ENCODE results near the gene C3orf20.

The C3orf20 gene

DNA sequence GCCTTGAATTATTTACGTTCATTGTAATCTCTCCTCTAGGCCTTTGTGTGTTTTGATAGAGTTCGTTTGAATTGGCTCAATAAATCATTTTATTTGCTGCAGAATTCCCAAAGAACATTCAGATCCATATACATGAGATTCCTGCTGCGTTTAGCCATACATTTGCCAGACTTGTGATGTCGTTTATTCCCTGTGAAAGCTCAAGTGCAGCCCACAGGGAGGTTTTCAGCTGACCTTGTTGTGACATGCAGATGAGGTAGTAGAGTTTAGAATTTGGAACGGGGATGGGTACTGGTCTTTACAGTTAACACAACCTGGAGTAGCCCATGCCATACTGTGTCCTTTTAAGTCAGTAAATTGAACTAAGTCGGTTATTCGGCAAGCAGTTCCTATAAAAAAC lies at the start of gene C3orf20:
Gene C3orf20, plus strand, starts transcription at position 301 of the 400 bp plus-strand sequence. CDS start 7,573 bp downstream, outside the sequence.
- no peak within 1 kb of the TSS for H3K4me3 ChIP-seq (ENCODE audit: low read depth, low read length)
- TF ChIP-seq POLR2A (IDR thresholded peaks at IDR 0.05; ENCODE audit: extremely low read depth, insufficient read length) (no peak), CTCF (IDR thresholded peaks at IDR 0.05; ENCODE audit: low read depth, low read length) (no peak), MYC (IDR thresholded peaks at IDR 0.05; ENCODE audit: low read depth, low read length) (no peak)
- TF ChIP-seq, protein P1, sequence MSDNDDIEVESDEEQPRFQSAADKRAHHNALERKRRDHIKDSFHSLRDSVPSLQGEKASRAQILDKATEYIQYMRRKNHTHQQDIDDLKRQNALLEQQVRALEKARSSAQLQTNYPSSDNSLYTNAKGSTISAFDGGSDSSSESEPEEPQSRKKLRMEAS (IDR thresholded peaks at IDR 0.05; ENCODE audit: low read depth, low read length) = no peak
- DNase-seq (ENCODE audit: low read depth) = no peak

- no peak overlapping the region for H3K4me3 ChIP-seq (ENCODE audit: low read depth, low read length)
- peak; percentile 32 for DNase-seq (ENCODE audit: low read depth)
- TF ChIP-seq MYC (IDR thresholded peaks at IDR 0.05; ENCODE audit: low read depth, low read length) (no peak), CTCF (IDR thresholded peaks at IDR 0.05; ENCODE audit: low read depth, low read length) (no peak), POLR2A (IDR thresholded peaks at IDR 0.05; ENCODE audit: extremely low read depth, insufficient read length) (no peak)
- TF ChIP-seq, protein P1 (IDR thresholded peaks at IDR 0.05; ENCODE audit: low read depth, low read length) = no peak
These were observed 49.5 kb upstream of the C3orf20 start for GRCh38 chr3:14625443-14625842.

DNA sequence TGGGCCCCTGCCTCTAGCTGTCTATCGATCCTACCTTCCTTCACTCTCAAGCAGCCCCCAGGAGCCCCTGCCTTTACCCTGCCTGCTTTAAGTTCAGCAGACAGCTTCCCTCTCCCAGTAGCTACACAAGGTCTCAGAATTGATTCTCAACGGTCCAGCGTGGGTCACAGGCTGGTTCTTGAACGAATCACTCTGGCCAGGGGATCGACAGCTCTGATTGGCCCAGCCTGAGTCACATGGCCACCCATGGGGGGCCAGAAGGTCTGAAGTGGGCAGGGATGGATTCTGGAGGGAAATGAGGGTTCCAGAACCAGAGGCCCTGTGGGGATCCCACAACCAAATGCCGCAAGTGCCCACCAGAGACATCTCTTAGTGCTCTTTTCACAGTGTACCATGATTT lies 47.1 kb upstream of the C3orf20 start:
- DNase-seq (ENCODE audit: low read depth) = no peak
- H3K4me3 ChIP-seq (ENCODE audit: low read depth, low read length) = no peak overlapping the region
- TF ChIP-seq POLR2A (IDR thresholded peaks at IDR 0.05; ENCODE audit: extremely low read depth, insufficient read length) (no peak), MYC (IDR thresholded peaks at IDR 0.05; ENCODE audit: low read depth, low read length) (no peak)

- no peak overlapping the region for H3K4me3 ChIP-seq (ENCODE audit: low read depth, low read length)
- TF ChIP-seq, protein P1 (IDR thresholded peaks at IDR 0.05; ENCODE audit: low read depth, low read length) = no peak
- no peak for TF ChIP-seq MYC (IDR thresholded peaks at IDR 0.05; ENCODE audit: low read depth, low read length)
- peak; percentile 39 for DNase-seq (ENCODE audit: low read depth)
These were observed 46.5 kb upstream of the C3orf20 start for GRCh38 chr3:14628406-14628805.

DNA sequence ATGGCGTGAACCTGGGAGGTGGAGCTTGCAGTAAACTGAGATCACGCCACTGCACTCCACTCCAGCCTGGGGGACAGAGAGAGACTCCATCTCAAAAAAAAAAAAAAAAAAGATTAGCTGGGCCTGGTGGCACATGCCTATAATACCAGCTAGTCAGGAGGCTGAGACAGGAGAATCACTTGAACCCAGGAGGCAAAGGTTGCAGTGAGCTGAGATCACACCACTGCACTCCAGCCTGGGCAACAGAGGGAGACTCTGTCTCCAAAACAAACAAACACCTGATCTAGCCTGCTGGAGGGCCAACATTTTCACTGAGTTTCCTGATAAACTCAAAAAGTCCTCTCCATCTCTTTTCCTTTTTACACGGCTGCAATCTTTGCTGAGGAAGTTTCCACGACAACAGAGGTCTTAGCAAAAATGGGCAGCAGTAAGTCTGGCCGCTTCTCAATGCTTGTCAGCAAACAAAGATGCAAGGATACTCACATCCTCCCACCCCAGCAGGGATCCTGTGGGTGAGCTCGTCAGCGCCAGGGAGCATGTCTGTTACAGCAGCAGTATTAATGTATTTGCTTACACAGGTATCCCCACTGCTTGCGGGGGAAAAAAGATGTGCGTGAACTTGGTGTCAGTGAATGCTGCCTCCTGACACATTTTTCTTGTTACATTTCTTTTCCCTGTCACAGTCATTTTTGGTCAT lies 44.4 kb upstream of the C3orf20 start:
- no peak for DNase-seq (ENCODE audit: low read depth)

GRCh38 chr3:14631101-14631497 lies 43.8 kb upstream of the C3orf20 start:
- DNase-seq (ENCODE audit: low read depth) = no peak
- TF ChIP-seq, protein P1 (IDR thresholded peaks at IDR 0.05; ENCODE audit: low read depth, low read length) = no peak
- TF ChIP-seq MYC (IDR thresholded peaks at IDR 0.05; ENCODE audit: low read depth, low read length) (no peak), POLR2A (IDR thresholded peaks at IDR 0.05; ENCODE audit: extremely low read depth, insufficient read length) (no peak), CTCF (IDR thresholded peaks at IDR 0.05; ENCODE audit: low read depth, low read length) (no peak)
- no peak overlapping the region for H3K4me3 ChIP-seq (ENCODE audit: low read depth, low read length)

More for the DNA sequence above, 44.4 kb upstream of the C3orf20 start:
- TF ChIP-seq CTCF (IDR thresholded peaks at IDR 0.05; ENCODE audit: low read depth, low read length) = no peak
- no peak for TF ChIP-seq MYC (IDR thresholded peaks at IDR 0.05; ENCODE audit: low read depth, low read length)
- TF ChIP-seq, protein P1 (IDR thresholded peaks at IDR 0.05; ENCODE audit: low read depth, low read length) = no peak
- TF ChIP-seq POLR2A (IDR thresholded peaks at IDR 0.05; ENCODE audit: extremely low read depth, insufficient read length) = no peak
- no peak overlapping the region for H3K4me3 ChIP-seq (ENCODE audit: low read depth, low read length)
